Neutrophil (primary cell): ENCODE results near the gene LRMDA.

Experiments used
- H3K27ac ChIP-seq: fragments of 200-600 bp; sonication (generic); 2 replicates; pipeline ENCODE4 v1.5.1; 2016; ENCODE audit warnings: mild to moderate bottlenecking, moderate library complexity
- H3K27me3 ChIP-seq: fragments of 200-600 bp; sonication (generic); 2 replicates; pipeline ENCODE4 v1.6.0; 2016; ENCODE audit warnings: mild to moderate bottlenecking
- H3K36me3 ChIP-seq: fragments of 200-600 bp; sonication (generic); 2 replicates; pipeline ENCODE4 v1.5.1; 2017
- H3K4me1 ChIP-seq, 2 experiments: fragments of 200-600 bp in 1 of 2; sonication (generic) in 1 of 2; 1 replicate in 1 of 2; 2 replicates in 1 of 2; pipeline versions ENCODE4 v1.5.1 to v1.6.1; 2013 to 2016; ENCODE audit warnings: low read depth in 1 of 2, low read length in 1 of 2, mild to moderate bottlenecking in 1 of 2, moderate library complexity in 1 of 2; ENCODE audit not compliant: control insufficient read depth in 1 of 2, insufficient read depth in 1 of 2
- H3K4me3 ChIP-seq, 2 experiments: fragments of 200-600 bp in 1 of 2; sonication (generic) in 1 of 2; 1 replicate in 1 of 2; 2 replicates in 1 of 2; pipeline ENCODE4 v1.5.1; 2013 to 2016; ENCODE audit warnings: low read depth in 1 of 2, low read length in 1 of 2, mild to moderate bottlenecking in 1 of 2, moderate library complexity in 1 of 2
- H3K9me3 ChIP-seq: fragments of 200-600 bp; sonication (generic); 2 replicates; pipeline ENCODE4 v1.5.1; 2016
- CTCF ChIP-seq: fragments of 200-600 bp; sonication (generic); IDR thresholded peaks from 2 replicates; pipeline ENCODE4 v1.5.1; 2016; ENCODE audit warnings: antibody characterized with exemption

LRMDA gene

DNA sequence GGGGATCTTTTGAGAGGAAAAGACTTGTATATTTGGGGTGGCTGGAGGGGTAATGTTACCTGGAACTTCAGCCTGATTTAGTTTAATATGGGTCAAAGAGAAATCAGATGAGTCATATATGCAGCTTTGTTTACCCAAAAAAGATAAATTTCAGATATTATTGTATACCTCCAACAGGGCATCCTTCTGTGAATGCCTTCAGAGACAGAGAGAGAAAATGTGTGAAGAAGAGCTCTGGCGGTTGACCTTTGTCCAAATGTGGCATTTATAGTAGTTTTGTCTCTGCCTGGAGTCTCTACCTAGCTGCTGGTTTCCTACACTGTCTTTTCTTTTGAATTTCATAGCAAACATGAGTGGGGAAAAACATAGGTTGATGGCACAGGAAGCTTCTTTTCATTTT, 21.6 kb downstream of the LRMDA start:
- Histone ChIP-seq H3K27me3 (no peaks in the 10 kb centered on the region), H3K9me3 (no peaks in the 10 kb centered on the region), H3K4me1 (no peaks in the 10 kb centered on the region), H3K36me3 (peaks cover 13% of the 10 kb centered on the region), H3K4me3 (no peak overlapping the region), H3K27ac (no peak overlapping the region)
- no peak for TF ChIP-seq CTCF

GRCh38 chr10:75456122-75456521, 24.7 kb downstream of the LRMDA start:
- no peak for TF ChIP-seq CTCF
- Histone ChIP-seq H3K9me3 (no peaks in the 10 kb centered on the region), H3K4me1 (no peaks in the 10 kb centered on the region), H3K27me3 (no peaks in the 10 kb centered on the region), H3K4me3 (no peak overlapping the region), H3K36me3 (peaks cover 13% of the 10 kb centered on the region), H3K27ac (no peak overlapping the region)

GRCh38 chr10:75460059-75460458, 28.6 kb downstream of the LRMDA start:
- H3K4me1 ChIP-seq = no peaks in the 10 kb centered on the region
- no peak overlapping the region for H3K4me3 ChIP-seq
- peaks cover 4% of the 10 kb centered on the region for H3K36me3 ChIP-seq
- no peaks in the 10 kb centered on the region for H3K9me3 ChIP-seq
- no peak for TF ChIP-seq CTCF
- H3K27ac ChIP-seq = no peak overlapping the region
- no peaks in the 10 kb centered on the region for H3K27me3 ChIP-seq

GRCh38 chr10:75461672-75462649, 30.5 kb downstream of the LRMDA start:
- Histone ChIP-seq H3K9me3 (no peaks in the 10 kb centered on the region), H3K4me3 (no peak overlapping the region), H3K27me3 (no peaks in the 10 kb centered on the region), H3K4me1 (no peaks in the 10 kb centered on the region), H3K36me3 (no peaks in the 10 kb centered on the region), H3K27ac (no peak overlapping the region)
- TF ChIP-seq CTCF = no peak

DNA sequence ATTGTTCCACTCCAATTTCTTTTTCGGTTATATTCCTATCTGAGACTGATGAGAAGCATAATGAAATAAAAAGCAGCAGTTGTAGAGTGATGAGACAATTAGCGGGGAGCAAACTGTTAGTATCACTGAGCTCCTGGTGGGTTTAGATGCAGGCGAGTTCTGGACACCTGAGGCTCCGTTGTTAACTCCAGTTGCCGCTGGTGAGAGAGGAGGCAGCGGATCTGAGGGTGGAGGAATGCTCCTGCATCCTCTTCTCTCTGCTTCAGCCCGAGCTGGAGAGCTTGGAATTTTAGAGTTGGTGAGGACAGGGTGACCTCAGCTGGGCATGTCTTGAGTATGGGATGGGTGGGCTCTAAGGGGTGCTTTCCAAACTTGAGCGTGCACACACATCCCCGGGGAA, 31.4 kb downstream of the LRMDA start:
- Histone ChIP-seq H3K27ac (no peak overlapping the region), H3K36me3 (no peaks in the 10 kb centered on the region), H3K4me1 (no peaks in the 10 kb centered on the region), H3K27me3 (no peaks in the 10 kb centered on the region), H3K9me3 (no peaks in the 10 kb centered on the region), H3K4me3 (no peak overlapping the region)
- TF ChIP-seq CTCF = no peak
